Eye (tissue), 1 donor: ENCODE data around the gene PTCH1.
A peak's percentile ranks its signal among the peaks of the same experiment; 100 is the strongest.

Experiments used
- DNase-seq: peaks from one replicate; pipeline ENCODE4 v3.0.0-alpha.2; 2015

Gene PTCH1

GRCh38 chr9:95497772-95498171, 19.0 kb downstream of the PTCH1 start:
- no peak for DNase-seq

- DNase-seq: no peak
Measured at GRCh38 chr9:95496687-95497086, 20.1 kb downstream of the PTCH1 start.

GRCh38 chr9:95495961-95496360, 20.8 kb downstream of the PTCH1 start:
- DNase-seq: peak; percentile 55

DNA sequence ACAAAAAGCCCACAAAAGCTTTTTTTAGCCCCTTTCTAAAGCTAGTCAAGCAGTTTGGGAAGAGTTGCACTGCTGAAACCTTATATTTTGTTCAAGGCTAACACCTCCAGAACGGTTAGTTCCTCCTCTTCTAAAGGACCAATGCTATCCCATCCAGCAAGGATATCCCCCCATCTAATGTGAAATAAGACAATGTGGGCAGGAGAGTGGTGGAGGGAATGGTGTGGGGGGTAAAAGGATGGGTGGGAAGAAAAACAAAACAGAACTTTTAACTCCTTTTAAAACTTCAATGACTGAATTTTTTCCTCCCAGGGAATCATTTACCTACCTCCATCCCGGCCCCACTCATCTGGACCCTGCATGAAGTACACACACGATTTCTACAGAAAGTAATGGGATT, 21.2 kb downstream of the PTCH1 start:
- DNase-seq: peak; percentile 25

- DNase-seq: peak; percentile 65
Measured at GRCh38 chr9:95494416-95495371, 22.1 kb downstream of the PTCH1 start.

GRCh38 chr9:95494022-95494415, 22.8 kb downstream of the PTCH1 start:
- DNase-seq: peak; percentile 83

DNA sequence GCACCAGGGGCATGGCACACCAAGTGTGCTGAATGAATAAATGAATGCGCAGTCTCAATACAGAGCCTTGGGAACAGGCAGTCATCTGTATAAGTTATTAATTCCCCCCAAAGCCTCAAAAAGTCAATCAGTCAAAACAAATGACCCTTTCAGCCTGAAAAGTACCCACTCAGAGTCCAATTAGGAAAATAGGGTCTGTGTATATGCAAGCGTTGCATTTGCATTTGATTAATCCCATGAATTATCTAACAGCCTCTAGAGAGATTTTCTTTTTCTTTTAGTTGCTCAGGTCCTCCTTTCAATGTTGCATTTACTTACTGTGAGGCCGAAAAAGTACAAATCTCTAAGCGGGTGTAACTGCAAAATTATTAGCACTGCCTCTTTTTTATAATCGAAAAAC, 23.4 kb downstream of the PTCH1 start:
- DNase-seq: no peak

- DNase-seq: no peak
Measured at GRCh38 chr9:95491543-95492320, 25.0 kb downstream of the PTCH1 start.

DNA sequence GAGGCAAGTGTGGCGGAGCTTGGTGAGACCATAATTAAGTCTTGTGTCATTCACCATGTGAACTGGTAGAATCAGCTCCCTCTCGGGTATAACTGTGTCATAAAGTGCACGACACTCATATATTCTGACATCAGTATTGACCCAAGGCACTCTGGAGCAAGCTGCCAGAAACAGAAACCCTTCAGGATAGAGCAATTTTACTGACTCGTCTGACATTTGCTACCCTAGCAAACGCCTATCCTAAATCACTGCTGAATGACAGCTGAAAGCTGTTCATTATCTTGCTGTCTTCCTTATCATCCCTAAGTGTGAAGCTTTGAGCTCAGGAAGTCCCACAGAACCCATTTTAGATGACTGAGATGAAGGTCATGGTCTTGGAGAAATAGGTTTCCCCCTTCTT, 27.8 kb downstream of the PTCH1 start:
- DNase-seq: no peak

- no peak for DNase-seq
Measured at GRCh38 chr9:95486318-95486717, 30.5 kb downstream of the PTCH1 start.

- DNase-seq: no peak
Measured at GRCh38 chr9:95484225-95484624, 32.5 kb downstream of the PTCH1 start.

GRCh38 chr9:95483431-95483830, 33.3 kb downstream of the PTCH1 start:
- no peak for DNase-seq

- DNase-seq: no peak
Measured at GRCh38 chr9:95482621-95483020, 34.1 kb downstream of the PTCH1 start.

DNA sequence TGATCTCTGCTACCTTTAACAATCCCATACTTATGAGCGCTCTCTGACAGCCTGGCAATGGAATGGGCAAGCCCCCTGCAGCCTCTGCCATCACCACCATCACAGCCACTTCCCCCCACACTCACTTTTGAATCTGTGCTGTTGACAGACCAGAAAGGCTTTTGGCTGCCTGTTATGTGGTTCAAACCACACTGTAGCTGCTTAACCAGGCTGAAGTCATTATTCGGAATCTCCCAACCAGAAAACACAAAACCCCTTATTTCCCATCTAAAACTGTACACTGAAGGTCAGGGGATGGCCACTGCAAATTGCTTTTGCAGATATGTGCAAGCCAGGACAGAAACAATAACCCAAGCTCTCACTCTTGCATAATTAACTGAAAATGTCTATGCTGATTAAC, 35.8 kb downstream of the PTCH1 start:
- DNase-seq: peak; percentile 81

- DNase-seq: no peak
Measured at GRCh38 chr9:95480346-95480745, 36.4 kb downstream of the PTCH1 start.

- no peak for DNase-seq
Measured at GRCh38 chr9:95479330-95479729, 37.4 kb downstream of the PTCH1 start.

DNA sequence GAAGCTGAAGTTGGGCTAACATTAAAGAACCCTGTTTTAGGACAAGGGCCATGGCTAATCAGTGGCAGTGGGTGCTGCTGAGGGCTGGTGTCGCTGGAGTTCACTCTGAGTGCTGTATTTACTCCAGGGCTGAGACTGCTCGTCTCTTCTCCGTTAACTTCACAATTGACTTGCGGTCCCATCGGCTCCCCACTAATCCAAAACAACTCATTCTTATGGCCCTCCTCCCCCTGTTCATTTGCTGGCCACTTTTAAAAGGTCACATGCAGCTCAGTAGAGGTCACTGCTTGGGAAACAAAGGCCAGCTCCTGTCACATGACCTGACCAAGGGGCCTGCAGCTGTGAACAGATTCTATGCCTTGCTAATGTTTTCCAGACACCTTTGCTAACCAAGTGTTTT, 38.4 kb downstream of the PTCH1 start:
- DNase-seq: no peak

DNA sequence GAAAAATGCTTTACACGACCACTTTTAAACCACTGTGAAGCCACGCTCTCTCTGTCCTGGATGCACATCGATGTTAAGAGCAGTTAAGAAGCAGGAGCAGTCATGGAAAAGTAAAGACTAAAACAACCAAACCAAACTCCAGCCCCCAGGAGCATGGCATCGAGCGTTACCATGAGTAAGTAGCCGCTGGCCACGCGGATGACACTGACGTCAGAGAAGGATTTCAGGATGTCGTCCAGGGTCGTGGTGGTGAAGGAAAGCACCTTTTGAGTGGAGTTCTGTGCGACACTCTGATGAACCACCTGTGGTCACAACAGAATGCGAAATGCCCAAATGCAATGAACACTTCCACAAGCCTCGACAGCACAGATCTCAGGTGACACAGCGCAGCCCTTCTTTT, 38.9 kb downstream of the PTCH1 start:
- no peak for DNase-seq

- DNase-seq: no peak
Measured at GRCh38 chr9:95477441-95477840, 39.3 kb downstream of the PTCH1 start.

DNA sequence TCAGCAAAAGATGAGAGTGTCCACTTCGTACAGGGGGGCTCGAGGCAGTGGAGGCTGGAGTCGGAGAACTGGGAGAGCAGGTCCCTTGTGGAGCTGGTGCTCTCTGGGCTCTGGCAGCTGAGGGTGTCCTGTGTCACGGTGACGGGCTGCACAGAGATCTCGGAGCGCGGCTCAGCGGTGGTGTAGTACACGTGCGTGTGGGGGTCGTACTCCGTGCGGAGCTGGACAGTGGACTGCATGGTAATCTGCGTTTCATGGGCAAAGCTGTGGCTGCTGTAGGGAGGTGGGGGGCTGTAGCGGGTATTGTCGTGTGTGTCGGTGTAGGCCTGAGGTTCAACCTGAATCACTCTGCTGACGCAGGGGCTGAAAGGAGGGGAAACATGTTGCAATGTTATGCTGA, 48.0 kb downstream of the PTCH1 start:
- no peak for DNase-seq

DNA sequence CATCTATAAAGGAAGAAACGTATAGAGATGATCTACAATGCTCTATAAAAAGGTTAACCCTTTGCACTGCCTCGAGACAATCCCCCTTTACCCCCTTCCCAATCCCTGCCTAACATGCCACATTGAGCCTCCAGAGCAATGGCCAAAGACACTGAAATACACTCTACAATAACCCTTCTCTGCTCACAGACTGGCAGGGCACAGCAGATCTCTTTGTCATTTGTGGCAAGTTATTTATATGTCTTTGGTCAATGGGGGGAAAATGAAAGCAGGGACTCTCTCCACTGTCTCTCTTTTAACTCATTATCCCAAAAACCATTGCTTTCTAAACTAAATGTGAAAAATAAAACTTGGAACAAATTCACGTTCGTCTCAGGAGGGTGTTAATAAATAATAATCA, 51.7 kb downstream of the PTCH1 start:
- no peak for DNase-seq

- no peak for DNase-seq
Measured at GRCh38 chr9:95463148-95464060, 53.4 kb downstream of the PTCH1 start.
